HepG2 (cell line): Measurements from ENCODE around the gene SHC3. TPM values are rescaled to one million over a fixed set of nuclear protein-coding genes. Genes with fewer than 3 reads are reported as not detected.

Experiments used
- ATAC-seq: fragments of 200-7000 bp; cut with Tn5 transposase; 3 replicates; pipeline ENCODE4 v1.9.1; 2020; ENCODE audit warnings: mild to moderate bottlenecking, moderate library complexity
- BruUV-seq: library from RNA; stranded (reverse); fragments of 400-500 nt; replicated peaks from 2 replicates; lab custom pipeline; 2021; lab: Mats Ljungman, UMichigan
- CTCF ChIA-PET: fragments of 300-600 bp; formaldehyde crosslinking; extraction: SDS; loops from one replicate; lab custom pipeline; 2021; ENCODE audit warnings: low total read pairs, inconsistent platforms, low intra/inter-chr PET ratio; lab: Yijun Ruan, JAX
- POLR2A ChIA-PET: fragments of 350-600 bp; sonication (Branson Sonifier 250); formaldehyde crosslinking; loops from one replicate; lab custom pipeline; 2020; ENCODE audit warnings: antibody characterized with exemption, inconsistent platforms; lab: Yijun Ruan, JAX
- DNase-seq: peaks from one replicate; pipeline ENCODE4 v3.0.0-alpha.2; 2015; ENCODE audit warnings: low spot score
- FAIRE-seq: peaks from 3 replicates; lab custom pipeline; 2011; peaks lifted over from hg19 to GRCh38; lab: Jason Lieb, UNC
- H2AFZ ChIP-seq: one replicate; pipeline ENCODE4 v1.6.1; 2011; ENCODE audit warnings: low read length, inconsistent platforms
- H3K27ac ChIP-seq: fragments of 300-600 bp; 3 replicates; pipeline ENCODE4 v1.8.0; 2011; ENCODE audit warnings: mixed run types, mild to moderate bottlenecking, mixed read lengths, low read length, inconsistent platforms; ENCODE audit not compliant: insufficient read depth; ENCODE audit errors: extremely low read length
- H3K27me3 ChIP-seq, 2 experiments: fragments of 200-600 bp in 1 of 2; 2 replicates in 1 of 2; 3 replicates in 1 of 2; pipeline versions ENCODE4 v1.6.0 to v1.8.0; 2011; ENCODE audit warnings: low read length in 2 of 2, mild to moderate bottlenecking in 2 of 2, moderate library complexity in 2 of 2, inconsistent platforms in 1 of 2; ENCODE audit not compliant: insufficient read depth in 2 of 2, control insufficient read depth in 1 of 2
- H3K36me3 ChIP-seq, 2 experiments: fragments of 200-600 bp in 1 of 2; replicated peaks in 1 of 2; 2 replicates in 1 of 2; 3 replicates in 1 of 2; pipeline versions ENCODE4 v1.5.1 to v1.8.0; 2011; ENCODE audit warnings: low read length in 2 of 2, inconsistent platforms in 1 of 2; ENCODE audit not compliant: insufficient read depth in 2 of 2, control insufficient read depth in 1 of 2
- H3K4me1 ChIP-seq: 2 replicates; pipeline ENCODE4 v1.5.1; 2012; ENCODE audit warnings: low read length, inconsistent platforms; ENCODE audit not compliant: insufficient read depth
- H3K4me2 ChIP-seq: 2 replicates; pipeline ENCODE4 v1.6.0; 2011; ENCODE audit warnings: low read depth, low read length, inconsistent platforms
- H3K4me3 ChIP-seq, 3 experiments: fragments of 200-600 bp in 1 of 3; sonication (generic), shearing (Covaris generic) in 1 of 3; replicated peaks in 1 of 3; 2 replicates each; pipeline ENCODE4 v1.5.1; 2011 to 2016; ENCODE audit warnings: low read length in 3 of 3, inconsistent platforms in 2 of 3, low read depth in 2 of 3, mild to moderate bottlenecking in 2 of 3, control low read depth in 1 of 3, mixed read lengths in 1 of 3; ENCODE audit not compliant: insufficient read depth in 1 of 3
- H3K79me2 ChIP-seq: one replicate; pipeline ENCODE4 v1.6.1; 2011; ENCODE audit warnings: low read length, inconsistent platforms; ENCODE audit not compliant: insufficient read depth
- H3K9ac ChIP-seq: 2 replicates; pipeline ENCODE4 v1.6.0; 2011; ENCODE audit warnings: mild to moderate bottlenecking, low read depth, low read length, inconsistent platforms; ENCODE audit not compliant: insufficient read depth
- H3K9me3 ChIP-seq: 2 replicates; pipeline ENCODE4 v1.5.1; 2012; ENCODE audit warnings: mild to moderate bottlenecking, low read length
- H4K20me1 ChIP-seq: 2 replicates; pipeline ENCODE4 v1.6.0; 2011; ENCODE audit warnings: inconsistent platforms, mild to moderate bottlenecking, low read length, moderate library complexity; ENCODE audit not compliant: insufficient read depth
- HNF1B ChIP-seq: sonication (generic); formaldehyde crosslinking; IDR thresholded peaks from 2 replicates; pipeline ENCODE4 v1.5.1; 2020; ENCODE audit warnings: mild to moderate bottlenecking, moderate library complexity, missing genetic modification reagents
- NFAT5 ChIP-seq: sonication (generic); formaldehyde crosslinking; IDR thresholded peaks from 2 replicates; pipeline ENCODE4 v1.4.0; 2020; ENCODE audit warnings: missing genetic modification reagents
- SIX1 ChIP-seq: sonication (generic); formaldehyde crosslinking; IDR thresholded peaks from 2 replicates; pipeline ENCODE4 v1.4.0; 2020; ENCODE audit warnings: missing genetic modification reagents, borderline replicate concordance
- SIX4 ChIP-seq: sonication (generic); formaldehyde crosslinking; IDR thresholded peaks from 2 replicates; pipeline ENCODE4 v1.4.0; 2020; ENCODE audit warnings: missing genetic modification reagents
- TAF15 ChIP-seq: fragments of 200-400 bp; formaldehyde crosslinking; IDR thresholded peaks from one replicate; pipeline ENCODE4 v1.6.1; 2018; ENCODE audit warnings: mild to moderate bottlenecking, low read depth, low read length; ENCODE audit not compliant: poor library complexity, severe bottlenecking
- TBP ChIP-seq: sonication (generic); formaldehyde crosslinking; IDR thresholded peaks from 2 replicates; pipeline ENCODE4 v1.5.0; 2020; ENCODE audit warnings: missing genetic modification reagents
- ZC3H4 ChIP-seq: sonication (generic); formaldehyde crosslinking; IDR thresholded peaks from 2 replicates; pipeline ENCODE4 v1.4.0; 2020; ENCODE audit warnings: missing genetic modification reagents, borderline replicate concordance
- ZFP91 ChIP-seq: sonication (generic); formaldehyde crosslinking; IDR thresholded peaks from 2 replicates; pipeline ENCODE4 v1.9.0; 2022; ENCODE audit warnings: missing genetic modification reagents, mild to moderate bottlenecking, borderline replicate concordance
- ZNF205 ChIP-seq: IDR thresholded peaks from 2 replicates; pipeline ENCODE4 v1.6.1; 2018; ENCODE audit warnings: missing biosample characterization, missing genetic modification reagents
- ZNF619 ChIP-seq: sonication (generic); formaldehyde crosslinking; IDR thresholded peaks from 2 replicates; pipeline ENCODE4 v1.4.0; 2020; ENCODE audit warnings: mild to moderate bottlenecking, missing genetic modification reagents
- WGBS: methylation state at CpG from one replicate; pipeline ENCODE4 v1.1.6; 2017; ENCODE audit warnings: low lambda C conversion rate; 5-methylcytosine and 5-hydroxymethylcytosine counted together
- in situ Hi-C: cut with HindIII; loops from 2 replicates; pipeline ENCODE4 v1.10.0; 2017; ENCODE audit warnings: low pct_unique_long_range_greater_than_20kb; ENCODE audit not compliant: extremely low pct_ligation_motif_present
- intact Hi-C: fragments of 100-400 bp; cut with micrococcal nuclease; formaldehyde crosslinking; loops from one replicate; pipeline ENCODE4 v1.10.0; 2022; ENCODE audit not compliant: unreplicated experiment
- polyA plus RNA-seq, 8 experiments: library from polyadenylated mRNA; depleted of rRNA in 3 of 8; stranded (reverse) in 7 of 8; unstranded in 1 of 8; fragments of >200 nt; fragmentation: Illumina TruSeq in 4 of 8; extraction: Trizol in 4 of 8; gene quantifications; 2 replicates each; pipeline versions ENCODE4 v1.2.1 to v1.2.3, GENCODE V29; 2011 to 2016; ENCODE audit warnings: low read depth in 4 of 8, missing spikeins in 1 of 8, mixed read lengths in 1 of 8; ENCODE audit not compliant: insufficient read depth in 1 of 8
- total RNA-seq, 5 experiments: library from RNA; depleted of rRNA; stranded (reverse); fragments of >200 nt; fragmentation: Illumina TruSeq; extraction: Trizol; gene quantifications; 2 replicates each; pipeline ENCODE4 v1.2.3, GENCODE V29; 2016; ENCODE audit warnings: low read depth in 1 of 5

SHC3 gene
- total and polyA plus RNA-seq, 2 of the 13 experiments (the other 11 are each of a cell fraction or from before 2014, with no cell fraction given), result 0.09 to 0.89 TPM

GRCh38 chr9:89083626-89084025 is 95.0 kb downstream of the SHC3 start:
- no peak for TF ChIP-seq SIX4
- TF ChIP-seq NFAT5 (CRISPR knock-in tag), result no peak
- no peak for TF ChIP-seq HNF1B (CRISPR knock-in tag)
- TF ChIP-seq SIX1 (CRISPR knock-in tag), result no peak
- TF ChIP-seq ZFP91 (CRISPR knock-in tag), result no peak
- no peak for TF ChIP-seq ZNF205 (CRISPR knock-in tag)
- TF ChIP-seq TBP (CRISPR knock-in tag), result no peak
- TF ChIP-seq ZNF619 (CRISPR knock-in tag), result no peak
- TF ChIP-seq ZC3H4 (CRISPR knock-in tag), result no peak
- TF ChIP-seq TAF15, result no peak
- TF ChIP-seq, all 625 proteins: peak for 0

More at GRCh38 chr9:89083626-89084025, 95.0 kb downstream of the SHC3 start:
- DNase-seq (no peak), ATAC-seq (no peak), FAIRE-seq (no peak)
- CTCF ChIA-PET, result no interaction called here
- no peaks in the 10 kb centered on the region for H3K79me2 ChIP-seq
- POLR2A ChIA-PET, result no interaction called here
- no peaks in the 10 kb centered on the region for H4K20me1 ChIP-seq
- H2AFZ ChIP-seq, result no peak overlapping the region
- intact Hi-C loops, result no loop called here
- BruUV-seq, result no TSS peak
- no peak overlapping the region for H3K4me2 ChIP-seq
- no peak overlapping the region for H3K4me3 ChIP-seq
- in situ Hi-C loops, result no loop called here
- H3K27me3 ChIP-seq, result no peaks in the 10 kb centered on the region
- no peak overlapping the region for H3K27ac ChIP-seq
- H3K4me1 ChIP-seq, result no peaks in the 10 kb centered on the region
- H3K9ac ChIP-seq, result no peak overlapping the region
- peaks cover 17% of the 10 kb centered on the region for H3K9me3 ChIP-seq
- WGBS, result 9% methylated on average over 6 of the region's 6 CpGs
- no peaks in the 10 kb centered on the region for H3K36me3 ChIP-seq
